ENCODE results near the gene PATE4.
A peak's percentile ranks its signal among the peaks of the same experiment; 100 is the strongest.
"Not testable (repeated sequence)": the region's sequence is repeated elsewhere in the genome, so short reads cannot be mapped to it uniquely, and the experiment has no call there.

PATE4 gene

GRCh38 chr11:125833016-125833415 lies at the start of gene PATE4:
TSS of gene PATE4 (plus strand) at chr11:125833316. CDS start at chr11:125833360, 44 bp downstream.
- no peak for DNase-seq (ENCODE audit: extremely low spot score, insufficient read length, low read depth)
- FAIRE-seq = no peak

- FAIRE-seq (no peak), DNase-seq (ENCODE audit: extremely low spot score, insufficient read length, low read depth) (no peak)
Measured at GRCh38 chr11:125784678-125785077, 48.4 kb upstream of the PATE4 start.

GRCh38 chr11:125787827-125788226 lies 45.3 kb upstream of the PATE4 start, which contains the start of gene PATE3:
TSS of gene PATE3 (plus strand) at chr11:125788127. CDS start at chr11:125788152, 25 bp downstream.
- no peak for FAIRE-seq
- DNase-seq (ENCODE audit: extremely low spot score, insufficient read length, low read depth) = no peak

GRCh38 chr11:125790825-125791224 lies 42.3 kb upstream of the PATE4 start:
- DNase-seq (ENCODE audit: extremely low spot score, insufficient read length, low read depth) = no peak
- FAIRE-seq = no peak

- no peak for FAIRE-seq
Measured at GRCh38 chr11:125797641-125798040, 35.5 kb upstream of the PATE4 start.

GRCh38 chr11:125799808-125800207 lies 33.3 kb upstream of the PATE4 start:
- FAIRE-seq (no peak), DNase-seq (ENCODE audit: extremely low spot score, insufficient read length, low read depth) (no peak)

More at GRCh38 chr11:125797641-125798040, 35.5 kb upstream of the PATE4 start:
- no peak for DNase-seq (ENCODE audit: extremely low spot score, insufficient read length, low read depth)

- no peak for DNase-seq (ENCODE audit: extremely low spot score, insufficient read length, low read depth)
- no peak for FAIRE-seq
Measured at GRCh38 chr11:125802387-125802786, 30.7 kb upstream of the PATE4 start.

GRCh38 chr11:125807909-125808308 lies 25.2 kb upstream of the PATE4 start:
- FAIRE-seq = no peak
- no peak for DNase-seq (ENCODE audit: extremely low spot score, insufficient read length, low read depth)

GRCh38 chr11:125835748-125836147 lies 2.6 kb downstream of the PATE4 start:
- FAIRE-seq (no peak), DNase-seq (ENCODE audit: extremely low spot score, insufficient read length, low read depth) (no peak)

GRCh38 chr11:125842321-125842948 lies 9.3 kb downstream of the PATE4 start:
- FAIRE-seq (no peak), DNase-seq (ENCODE audit: extremely low spot score, insufficient read length, low read depth) (no peak)

GRCh38 chr11:125846188-125846587 lies 13.1 kb downstream of the PATE4 start:
- no peak for FAIRE-seq
- no peak for DNase-seq (ENCODE audit: extremely low spot score, insufficient read length, low read depth)

GRCh38 chr11:125857670-125858069 lies 24.6 kb downstream of the PATE4 start:
- not testable (repeated sequence) for FAIRE-seq; DNase-seq (ENCODE audit: extremely low spot score, insufficient read length, low read depth)

GRCh38 chr11:125862786-125863185 lies 29.7 kb downstream of the PATE4 start:
- not testable (repeated sequence) for FAIRE-seq; DNase-seq (ENCODE audit: extremely low spot score, insufficient read length, low read depth)

- not testable (repeated sequence) for FAIRE-seq; DNase-seq (ENCODE audit: extremely low spot score, insufficient read length, low read depth)
Measured at GRCh38 chr11:125865354-125865753, 32.2 kb downstream of the PATE4 start.

- FAIRE-seq = no peak
Measured at GRCh38 chr11:125869521-125869920, 36.4 kb downstream of the PATE4 start.

GRCh38 chr11:125871391-125872137 lies 38.4 kb downstream of the PATE4 start:
- DNase-seq (ENCODE audit: extremely low spot score, insufficient read length, low read depth) = no peak
- no peak for FAIRE-seq

More at GRCh38 chr11:125869521-125869920, 36.4 kb downstream of the PATE4 start:
- DNase-seq (ENCODE audit: extremely low spot score, insufficient read length, low read depth) = no peak

GRCh38 chr11:125872138-125872491 lies 39.0 kb downstream of the PATE4 start:
- no peak for FAIRE-seq
- no peak for DNase-seq (ENCODE audit: extremely low spot score, insufficient read length, low read depth)

- DNase-seq (ENCODE audit: extremely low spot score, insufficient read length, low read depth) (no peak), FAIRE-seq (no peak)
Measured at GRCh38 chr11:125873881-125874555, 40.9 kb downstream of the PATE4 start.

GRCh38 chr11:125874556-125875124 lies 41.5 kb downstream of the PATE4 start:
- DNase-seq (ENCODE audit: extremely low spot score, insufficient read length, low read depth) (no peak), FAIRE-seq (peak; percentile 86)

GRCh38 chr11:125881291-125881690 lies 48.2 kb downstream of the PATE4 start:
- DNase-seq (ENCODE audit: extremely low spot score, insufficient read length, low read depth) (no peak), FAIRE-seq (no peak)

Measured in GM18507 (cell line).